Measurements from ENCODE around the gene PARVA. TPM values are rescaled to one million over a fixed set of nuclear protein-coding genes. Genes with fewer than 3 reads are reported as not detected.
A peak's percentile ranks its signal among the peaks of the same experiment; 100 is the strongest.

The PARVA gene
- total RNA-seq, 1 experiment from 2014 or later, result 13.2 TPM

GRCh38 chr11:12526789-12527188, 149.4 kb downstream of the PARVA start:
- in situ Hi-C loops (cut with HindIII; ENCODE audit: low pct_unique_long_range_greater_than_20kb, low sequenced_read_pairs), result no loop called here

GRCh38 chr11:12528487-12528886, 151.1 kb downstream of the PARVA start:
- in situ Hi-C loops (cut with HindIII; ENCODE audit: low pct_unique_long_range_greater_than_20kb, low sequenced_read_pairs), result no loop called here
- no peak for DNase-seq (ENCODE audit: low read depth, low spot score)

More at GRCh38 chr11:12526789-12527188, 149.4 kb downstream of the PARVA start:
- DNase-seq (ENCODE audit: low read depth, low spot score), result no peak

- no peak for DNase-seq (ENCODE audit: low read depth, low spot score)
- in situ Hi-C loops (cut with HindIII; ENCODE audit: low pct_unique_long_range_greater_than_20kb, low sequenced_read_pairs), result no loop called here
Measured at GRCh38 chr11:12529041-12529440, 151.7 kb downstream of the PARVA start.

- DNase-seq (ENCODE audit: low read depth, low spot score), result no peak
- in situ Hi-C loops (cut with HindIII; ENCODE audit: low pct_unique_long_range_greater_than_20kb, low sequenced_read_pairs), result no loop called here
Measured at GRCh38 chr11:12529793-12530192, 152.4 kb downstream of the PARVA start.

- DNase-seq (ENCODE audit: low read depth, low spot score), result no peak
- in situ Hi-C loops (cut with HindIII; ENCODE audit: low pct_unique_long_range_greater_than_20kb, low sequenced_read_pairs), result no loop called here
Measured at GRCh38 chr11:12531020-12531419, 153.6 kb downstream of the PARVA start.

GRCh38 chr11:12531681-12532080, 154.3 kb downstream of the PARVA start:
- in situ Hi-C loops (cut with HindIII; ENCODE audit: low pct_unique_long_range_greater_than_20kb, low sequenced_read_pairs), result no loop called here
- no peak for DNase-seq (ENCODE audit: low read depth, low spot score)

- in situ Hi-C loops (cut with HindIII; ENCODE audit: low pct_unique_long_range_greater_than_20kb, low sequenced_read_pairs), result no loop called here
Measured at GRCh38 chr11:12532580-12532979, 155.2 kb downstream of the PARVA start.

GRCh38 chr11:12534549-12534948, 157.2 kb downstream of the PARVA start:
- no peak for DNase-seq (ENCODE audit: low read depth, low spot score)
- in situ Hi-C loops (cut with HindIII; ENCODE audit: low pct_unique_long_range_greater_than_20kb, low sequenced_read_pairs), result no loop called here

More at GRCh38 chr11:12532580-12532979, 155.2 kb downstream of the PARVA start:
- no peak for DNase-seq (ENCODE audit: low read depth, low spot score)

- in situ Hi-C loops (cut with HindIII; ENCODE audit: low pct_unique_long_range_greater_than_20kb, low sequenced_read_pairs), result no loop called here
- no peak for DNase-seq (ENCODE audit: low read depth, low spot score)
Measured at GRCh38 chr11:12535321-12535720, 157.9 kb downstream of the PARVA start.

- in situ Hi-C loops (cut with HindIII; ENCODE audit: low pct_unique_long_range_greater_than_20kb, low sequenced_read_pairs), result no loop called here
- no peak for DNase-seq (ENCODE audit: low read depth, low spot score)
Measured at GRCh38 chr11:12536566-12536965, 159.2 kb downstream of the PARVA start.

- in situ Hi-C loops (cut with HindIII; ENCODE audit: low pct_unique_long_range_greater_than_20kb, low sequenced_read_pairs), result no loop called here
- no peak for DNase-seq (ENCODE audit: low read depth, low spot score)
Measured at GRCh38 chr11:12537778-12538401, 160.5 kb downstream of the PARVA start.

GRCh38 chr11:12538889-12539421, 161.6 kb downstream of the PARVA start:
- DNase-seq (ENCODE audit: low read depth, low spot score), result no peak
- in situ Hi-C loops (cut with HindIII; ENCODE audit: low pct_unique_long_range_greater_than_20kb, low sequenced_read_pairs), result no loop called here

- in situ Hi-C loops (cut with HindIII; ENCODE audit: low pct_unique_long_range_greater_than_20kb, low sequenced_read_pairs), result no loop called here
- no peak for DNase-seq (ENCODE audit: low read depth, low spot score)
Measured at GRCh38 chr11:12539572-12539971, 162.2 kb downstream of the PARVA start.

GRCh38 chr11:12540075-12540680, 162.8 kb downstream of the PARVA start:
- peak; percentile 23 for DNase-seq (ENCODE audit: low read depth, low spot score)
- in situ Hi-C loops (cut with HindIII; ENCODE audit: low pct_unique_long_range_greater_than_20kb, low sequenced_read_pairs), result no loop called here

GRCh38 chr11:12540913-12541582, 163.7 kb downstream of the PARVA start:
- no peak for DNase-seq (ENCODE audit: low read depth, low spot score)
- in situ Hi-C loops (cut with HindIII; ENCODE audit: low pct_unique_long_range_greater_than_20kb, low sequenced_read_pairs), result no loop called here

GRCh38 chr11:12541583-12542151, 164.3 kb downstream of the PARVA start:
- no peak for DNase-seq (ENCODE audit: low read depth, low spot score)
- in situ Hi-C loops (cut with HindIII; ENCODE audit: low pct_unique_long_range_greater_than_20kb, low sequenced_read_pairs), result no loop called here

GRCh38 chr11:12542186-12542935, 165.0 kb downstream of the PARVA start:
- no peak for DNase-seq (ENCODE audit: low read depth, low spot score)
- in situ Hi-C loops (cut with HindIII; ENCODE audit: low pct_unique_long_range_greater_than_20kb, low sequenced_read_pairs), result no loop called here
